ENCODE results near the gene VSTM2L.

VSTM2L gene

GRCh38 chr20:37915434-37915787 is 12.5 kb downstream of the VSTM2L start:
- Histone ChIP-seq H3K36me3 (ENCODE audit: control insufficient read depth in 4 of 4, insufficient read depth in 4 of 4, low read length in 3 of 4) (no peaks in the 10 kb centered on the region), H3K4me1 (ENCODE audit: control extremely low read depth in 1 of 4, control insufficient read depth in 4 of 4, insufficient read depth in 4 of 4, low read length in 3 of 4) (peaks cover 0 to 18% (median 16%) of the 10 kb centered on the region in 4 experiments), H3K9me3 (ENCODE audit: control extremely low read depth in 1 of 5, control insufficient read depth in 4 of 5, insufficient read depth in 2 of 5, low read depth in 1 of 5, low read length in 4 of 5) (no peaks in the 10 kb centered on the region), H3K27me3 (replicated peaks in 2 of 5; ENCODE audit: control insufficient read depth in 4 of 5, insufficient read depth in 5 of 5, low read length in 4 of 5) (peaks cover 0 to 91% (median 28%) of the 10 kb centered on the region in 5 experiments), H3K4me3 (ENCODE audit: control insufficient read depth in 1 of 7, extremely low read depth in 1 of 7, insufficient read depth in 4 of 7, low read depth in 2 of 7, low read length in 6 of 7) (peak overlapping the region in 1 of 7 experiments; percentile 48), H3K27ac (ENCODE audit: insufficient read depth in 1 of 2, low read depth in 1 of 2, low read length in 2 of 2, poor library complexity in 1 of 2, severe bottlenecking in 2 of 2) (no peak overlapping the region)
- CTCF ChIA-PET: interaction anchor here (0.6 kb wide), 1 partner anchor 515 kb away, joined by 3 read pairs; no protein-coding TSS in a partner anchor
- peak in 1 of 3 donors; percentile 30 for DNase-seq
- WGBS (ENCODE audit: insufficient coverage): 24% methylated on average over 3 of the region's 10 CpGs
- POLR2A ChIA-PET: no interaction called here

GRCh38 chr20:37915800-37916570 is 13.1 kb downstream of the VSTM2L start:
- H3K27me3 ChIP-seq (replicated peaks in 2 of 5; ENCODE audit: control insufficient read depth in 4 of 5, insufficient read depth in 5 of 5, low read length in 4 of 5): peaks cover 0 to 92% (median 28%) of the 10 kb centered on the region in 5 experiments
- no peaks in the 10 kb centered on the region for H3K36me3 ChIP-seq (ENCODE audit: control insufficient read depth in 4 of 4, insufficient read depth in 4 of 4, low read length in 3 of 4)
- DNase-seq: peak in 1 of 3 donors; percentile 20
- H3K4me3 ChIP-seq (ENCODE audit: control insufficient read depth in 1 of 7, extremely low read depth in 1 of 7, insufficient read depth in 4 of 7, low read depth in 2 of 7, low read length in 6 of 7): no peak overlapping the region
- POLR2A ChIA-PET: no interaction called here
- peaks cover 0 to 18% (median 16%) of the 10 kb centered on the region in 4 experiments for H3K4me1 ChIP-seq (ENCODE audit: control extremely low read depth in 1 of 4, control insufficient read depth in 4 of 4, insufficient read depth in 4 of 4, low read length in 3 of 4)
- H3K27ac ChIP-seq (ENCODE audit: insufficient read depth in 1 of 2, low read depth in 1 of 2, low read length in 2 of 2, poor library complexity in 1 of 2, severe bottlenecking in 2 of 2): no peak overlapping the region
- H3K9me3 ChIP-seq (ENCODE audit: control extremely low read depth in 1 of 5, control insufficient read depth in 4 of 5, insufficient read depth in 2 of 5, low read depth in 1 of 5, low read length in 4 of 5): no peaks in the 10 kb centered on the region
- 43% methylated on average over 12 of the region's 21 CpGs for WGBS (ENCODE audit: insufficient coverage)
- CTCF ChIA-PET: interaction anchor here (0.6 kb wide), 1 partner anchor 515 kb away, joined by 3 read pairs; no protein-coding TSS in a partner anchor

GRCh38 chr20:37917461-37917860 is 14.5 kb downstream of the VSTM2L start:
- Histone ChIP-seq H3K4me3 (ENCODE audit: control insufficient read depth in 1 of 7, extremely low read depth in 1 of 7, insufficient read depth in 4 of 7, low read depth in 2 of 7, low read length in 6 of 7) (no peak overlapping the region), H3K27me3 (replicated peaks in 2 of 5; ENCODE audit: control insufficient read depth in 4 of 5, insufficient read depth in 5 of 5, low read length in 4 of 5) (peaks cover 0 to 78% (median 15%) of the 10 kb centered on the region in 5 experiments), H3K27ac (ENCODE audit: insufficient read depth in 1 of 2, low read depth in 1 of 2, low read length in 2 of 2, poor library complexity in 1 of 2, severe bottlenecking in 2 of 2) (no peak overlapping the region), H3K9me3 (ENCODE audit: control extremely low read depth in 1 of 5, control insufficient read depth in 4 of 5, insufficient read depth in 2 of 5, low read depth in 1 of 5, low read length in 4 of 5) (no peaks in the 10 kb centered on the region), H3K36me3 (ENCODE audit: control insufficient read depth in 4 of 4, insufficient read depth in 4 of 4, low read length in 3 of 4) (no peaks in the 10 kb centered on the region), H3K4me1 (ENCODE audit: control extremely low read depth in 1 of 4, control insufficient read depth in 4 of 4, insufficient read depth in 4 of 4, low read length in 3 of 4) (peaks cover 0 to 18% (median 16%) of the 10 kb centered on the region in 4 experiments)
- DNase-seq: peak in 2 of 3 donors; percentile 65 to 75
- WGBS (ENCODE audit: insufficient coverage): 17% methylated on average over 6 of the region's 12 CpGs
- ChIA-PET CTCF (interaction anchor here (0.6 kb wide), 1 partner anchor 74 kb away, joined by 3 read pairs; no protein-coding TSS in a partner anchor), POLR2A (no interaction called here)

GRCh38 chr20:37918035-37918434 is 15.1 kb downstream of the VSTM2L start:
- peaks cover 0 to 18% (median 16%) of the 10 kb centered on the region in 4 experiments for H3K4me1 ChIP-seq (ENCODE audit: control extremely low read depth in 1 of 4, control insufficient read depth in 4 of 4, insufficient read depth in 4 of 4, low read length in 3 of 4)
- POLR2A ChIA-PET: no interaction called here
- no peak overlapping the region for H3K4me3 ChIP-seq (ENCODE audit: control insufficient read depth in 1 of 7, extremely low read depth in 1 of 7, insufficient read depth in 4 of 7, low read depth in 2 of 7, low read length in 6 of 7)
- 96% methylated on average over 6 of the region's 6 CpGs for WGBS (ENCODE audit: insufficient coverage)
- H3K27ac ChIP-seq (ENCODE audit: insufficient read depth in 1 of 2, low read depth in 1 of 2, low read length in 2 of 2, poor library complexity in 1 of 2, severe bottlenecking in 2 of 2): no peak overlapping the region
- CTCF ChIA-PET: no interaction called here
- DNase-seq: no peak
- H3K36me3 ChIP-seq (ENCODE audit: control insufficient read depth in 4 of 4, insufficient read depth in 4 of 4, low read length in 3 of 4): no peaks in the 10 kb centered on the region
- H3K27me3 ChIP-seq (replicated peaks in 2 of 5; ENCODE audit: control insufficient read depth in 4 of 5, insufficient read depth in 5 of 5, low read length in 4 of 5): peaks cover 0 to 73% (median 13%) of the 10 kb centered on the region in 5 experiments
- H3K9me3 ChIP-seq (ENCODE audit: control extremely low read depth in 1 of 5, control insufficient read depth in 4 of 5, insufficient read depth in 2 of 5, low read depth in 1 of 5, low read length in 4 of 5): no peaks in the 10 kb centered on the region

- Histone ChIP-seq H3K9me3 (ENCODE audit: control extremely low read depth in 1 of 5, control insufficient read depth in 4 of 5, insufficient read depth in 2 of 5, low read depth in 1 of 5, low read length in 4 of 5) (no peaks in the 10 kb centered on the region), H3K27me3 (replicated peaks in 2 of 5; ENCODE audit: control insufficient read depth in 4 of 5, insufficient read depth in 5 of 5, low read length in 4 of 5) (peaks cover 0 to 58% (median 10%) of the 10 kb centered on the region in 5 experiments), H3K4me3 (ENCODE audit: control insufficient read depth in 1 of 7, extremely low read depth in 1 of 7, insufficient read depth in 4 of 7, low read depth in 2 of 7, low read length in 6 of 7) (no peak overlapping the region), H3K27ac (ENCODE audit: insufficient read depth in 1 of 2, low read depth in 1 of 2, low read length in 2 of 2, poor library complexity in 1 of 2, severe bottlenecking in 2 of 2) (no peak overlapping the region), H3K36me3 (ENCODE audit: control insufficient read depth in 4 of 4, insufficient read depth in 4 of 4, low read length in 3 of 4) (no peaks in the 10 kb centered on the region), H3K4me1 (ENCODE audit: control extremely low read depth in 1 of 4, control insufficient read depth in 4 of 4, insufficient read depth in 4 of 4, low read length in 3 of 4) (peaks cover 0 to 16% (median 13%) of the 10 kb centered on the region in 4 experiments)
- 92% methylated on average over 2 of the region's 5 CpGs for WGBS (ENCODE audit: insufficient coverage)
- ChIA-PET CTCF (no interaction called here), POLR2A (interaction anchor here (0.6 kb wide), 1 partner anchor 292 kb away, joined by 3 read pairs; no protein-coding TSS in a partner anchor)
- no peak for DNase-seq
These were observed 16.6 kb downstream of the VSTM2L start for GRCh38 chr20:37919389-37920040.

GRCh38 chr20:37920270-37920669 is 17.3 kb downstream of the VSTM2L start:
- WGBS (ENCODE audit: insufficient coverage): 19% methylated on average over 5 of the region's 6 CpGs
- H3K4me3 ChIP-seq (ENCODE audit: control insufficient read depth in 1 of 7, extremely low read depth in 1 of 7, insufficient read depth in 4 of 7, low read depth in 2 of 7, low read length in 6 of 7): no peak overlapping the region
- H3K27me3 ChIP-seq (replicated peaks in 2 of 5; ENCODE audit: control insufficient read depth in 4 of 5, insufficient read depth in 5 of 5, low read length in 4 of 5): peaks cover 0 to 50% (median 7%) of the 10 kb centered on the region in 5 experiments
- H3K4me1 ChIP-seq (ENCODE audit: control extremely low read depth in 1 of 4, control insufficient read depth in 4 of 4, insufficient read depth in 4 of 4, low read length in 3 of 4): peaks cover 0 to 8% (median 6%) of the 10 kb centered on the region in 4 experiments
- no peaks in the 10 kb centered on the region for H3K36me3 ChIP-seq (ENCODE audit: control insufficient read depth in 4 of 4, insufficient read depth in 4 of 4, low read length in 3 of 4)
- ChIA-PET CTCF (no interaction called here), POLR2A (no interaction called here)
- no peak overlapping the region for H3K27ac ChIP-seq (ENCODE audit: insufficient read depth in 1 of 2, low read depth in 1 of 2, low read length in 2 of 2, poor library complexity in 1 of 2, severe bottlenecking in 2 of 2)
- DNase-seq: peak in 2 of 3 donors; percentile 46 to 51
- H3K9me3 ChIP-seq (ENCODE audit: control extremely low read depth in 1 of 5, control insufficient read depth in 4 of 5, insufficient read depth in 2 of 5, low read depth in 1 of 5, low read length in 4 of 5): no peaks in the 10 kb centered on the region

Measured in common myeloid progenitor, CD34-positive (primary cell).